Neural cell (in vitro differentiated cells): ENCODE data around the gene DGCR8. TPM values are rescaled to one million over a fixed set of nuclear protein-coding genes. Genes with fewer than 3 reads are reported as not detected.

Source experiments
- H2AFZ ChIP-seq: fragments of 200-600, 300-800 bp; sonication (generic), shearing (Covaris generic); 2 replicates; pipeline ENCODE4 v1.6.0; 2014; ENCODE audit warnings: low read depth, mild to moderate bottlenecking, antibody characterized with exemption, low read length, moderate library complexity
- H3F3A ChIP-seq: fragments of 200-600 bp; shearing (Covaris generic); 2 replicates; pipeline ENCODE4 v1.6.1; 2016; ENCODE audit warnings: mild to moderate bottlenecking, moderate library complexity, mixed read lengths, antibody characterized with exemption, low read length; ENCODE audit not compliant: insufficient read depth, poor library complexity, severe bottlenecking
- H3K27ac ChIP-seq: fragments of 200-600, 300-800 bp; sonication (generic), shearing (Covaris generic); 2 replicates; pipeline ENCODE4 v1.5.1; 2014; ENCODE audit warnings: mild to moderate bottlenecking, low read length, moderate library complexity
- H3K27me3 ChIP-seq: fragments of 300-800, 200-600 bp; sonication (generic), shearing (Covaris generic); 2 replicates; pipeline ENCODE4 v1.6.0; 2014; ENCODE audit warnings: mild to moderate bottlenecking, low read depth, low read length, moderate library complexity; ENCODE audit not compliant: insufficient read depth
- H3K36me3 ChIP-seq: fragments of 300-800, 200-600 bp; sonication (generic), shearing (Covaris generic); 2 replicates; pipeline ENCODE4 v1.5.1; 2014; ENCODE audit warnings: mild to moderate bottlenecking, antibody characterized with exemption, low read length, moderate library complexity; ENCODE audit not compliant: insufficient read depth
- H3K4me2 ChIP-seq: fragments of 300-800, 200-600 bp; sonication (generic), shearing (Covaris generic); 2 replicates; pipeline ENCODE4 v1.6.0; 2014; ENCODE audit warnings: mild to moderate bottlenecking, low read length
- H3K4me3 ChIP-seq: fragments of 300-800, 200-600 bp; sonication (generic), shearing (Covaris generic); 2 replicates; pipeline ENCODE4 v1.5.1; 2014; ENCODE audit warnings: mild to moderate bottlenecking, low read length, moderate library complexity
- H3K79me2 ChIP-seq: fragments of 200-600 bp; shearing (Covaris generic); replicated peaks from 2 replicates; pipeline ENCODE4 v1.6.0; 2014; ENCODE audit warnings: mild to moderate bottlenecking, low read length, moderate library complexity; ENCODE audit not compliant: insufficient read depth
- H3K9ac ChIP-seq: fragments of 300-800, 200-600 bp; sonication (generic), shearing (Covaris generic); 2 replicates; pipeline ENCODE4 v1.6.1; 2016; ENCODE audit warnings: mild to moderate bottlenecking, low read length, mixed read lengths
- H3K9me2 ChIP-seq: fragments of 200-600 bp; shearing (Covaris generic); 2 replicates; pipeline ENCODE4 v1.6.1; 2016; ENCODE audit warnings: mild to moderate bottlenecking, low read length, mixed read lengths; ENCODE audit not compliant: insufficient read depth
- H3K9me3 ChIP-seq: fragments of 200-600, 300-800 bp; sonication (generic), shearing (Covaris generic); 2 replicates; pipeline ENCODE4 v1.6.1; 2016; ENCODE audit warnings: mild to moderate bottlenecking, mixed run types, low read length, moderate library complexity, mixed read lengths
- H4K20me1 ChIP-seq: fragments of 200-600 bp; shearing (Covaris generic); 2 replicates; pipeline ENCODE4 v1.6.1; 2016; ENCODE audit warnings: mild to moderate bottlenecking, mixed run types; ENCODE audit not compliant: insufficient read depth
- EP300 ChIP-seq: fragments of 450-650 bp; conservative IDR thresholded peaks from 2 replicates; pipeline ENCODE4 v1.6.1; 2014; ENCODE audit warnings: antibody characterized with exemption, mild to moderate bottlenecking, moderate library complexity; ENCODE audit not compliant: poor library complexity, severe bottlenecking
- EZH2 ChIP-seq: fragments of 200-600, 300-800 bp; shearing (Covaris generic), sonication (generic); IDR thresholded peaks from 2 replicates; pipeline ENCODE4 v1.6.1; 2014; ENCODE audit warnings: antibody characterized with exemption, low read length, borderline replicate concordance, mild to moderate bottlenecking; ENCODE audit not compliant: insufficient read depth, poor library complexity, severe bottlenecking
- MXI1 ChIP-seq: fragments of 450-650 bp; conservative IDR thresholded peaks from 2 replicates; pipeline ENCODE4 v1.6.1; 2014; ENCODE audit warnings: antibody characterized with exemption, mild to moderate bottlenecking; ENCODE audit not compliant: poor library complexity, severe bottlenecking
- POLR2AphosphoS5 ChIP-seq: IDR thresholded peaks from 2 replicates; pipeline ENCODE4 v1.6.1; 2012
- RAD21 ChIP-seq: fragments of 450-650 bp; conservative IDR thresholded peaks from 2 replicates; pipeline ENCODE4 v1.6.1; 2014; ENCODE audit warnings: antibody characterized with exemption, mild to moderate bottlenecking, moderate library complexity
- REST ChIP-seq: IDR thresholded peaks from 2 replicates; pipeline ENCODE4 v1.6.1; 2012; ENCODE audit warnings: borderline replicate concordance
- SMC3 ChIP-seq: fragments of 450-650 bp; conservative IDR thresholded peaks from 2 replicates; pipeline ENCODE4 v1.6.1; 2014; ENCODE audit warnings: antibody characterized with exemption, mild to moderate bottlenecking, moderate library complexity; ENCODE audit not compliant: poor library complexity
- TAF1 ChIP-seq: IDR thresholded peaks from 2 replicates; pipeline ENCODE4 v1.6.1; 2012; ENCODE audit warnings: low read depth
- polyA plus RNA-seq: library from polyadenylated mRNA; depleted of rRNA; stranded (reverse); fragments of >200 nt; gene quantifications from 2 replicates; pipeline ENCODE4 v1.2.3, GENCODE V29; 2014
- TF ChIP-seq, protein P1 (sequence below): fragments of 450-650 bp; IDR thresholded peaks from 2 replicates; pipeline ENCODE4 v1.5.1; 2014; ENCODE audit warnings: antibody characterized with exemption, mild to moderate bottlenecking, moderate library complexity; ENCODE audit not compliant: poor library complexity, severe bottlenecking

Gene DGCR8
- polyA plus RNA-seq, 1 donor from 2014 or later = 48.9 TPM

- Histone ChIP-seq H3K9ac (no peak overlapping the region), H2AFZ (no peak overlapping the region), H3K9me3 (no peaks in the 10 kb centered on the region), H3K79me2 (peaks cover 23% of the 10 kb centered on the region), H3F3A (no peaks in the 10 kb centered on the region), H3K9me2 (no peaks in the 10 kb centered on the region), H3K36me3 (peaks cover 15% of the 10 kb centered on the region), H4K20me1 (peaks cover 4% of the 10 kb centered on the region), H3K4me3 (no peak overlapping the region), H3K27ac (no peak overlapping the region), H3K4me2 (no peak overlapping the region), H3K27me3 (no peaks in the 10 kb centered on the region)
- no peak for TF ChIP-seq REST
Observed at GRCh38 chr22:20099099-20099711, 19.2 kb downstream of the DGCR8 start.

GRCh38 chr22:20101638-20102037 lies 21.6 kb downstream of the DGCR8 start:
- no peak overlapping the region for H3K4me2 ChIP-seq
- peaks cover 22% of the 10 kb centered on the region for H3K79me2 ChIP-seq
- H2AFZ ChIP-seq = no peak overlapping the region
- peaks cover 17% of the 10 kb centered on the region for H3K36me3 ChIP-seq
- H3K9me2 ChIP-seq = no peaks in the 10 kb centered on the region
- H4K20me1 ChIP-seq = peaks cover 10% of the 10 kb centered on the region
- H3K9ac ChIP-seq = no peak overlapping the region
- TF ChIP-seq TAF1 (no peak), REST (no peak), POLR2AphosphoS5 (no peak), RAD21 (no peak), EP300 (no peak), EZH2 (no peak), SMC3 (no peak), MXI1 (no peak)
- TF ChIP-seq, protein P1, sequence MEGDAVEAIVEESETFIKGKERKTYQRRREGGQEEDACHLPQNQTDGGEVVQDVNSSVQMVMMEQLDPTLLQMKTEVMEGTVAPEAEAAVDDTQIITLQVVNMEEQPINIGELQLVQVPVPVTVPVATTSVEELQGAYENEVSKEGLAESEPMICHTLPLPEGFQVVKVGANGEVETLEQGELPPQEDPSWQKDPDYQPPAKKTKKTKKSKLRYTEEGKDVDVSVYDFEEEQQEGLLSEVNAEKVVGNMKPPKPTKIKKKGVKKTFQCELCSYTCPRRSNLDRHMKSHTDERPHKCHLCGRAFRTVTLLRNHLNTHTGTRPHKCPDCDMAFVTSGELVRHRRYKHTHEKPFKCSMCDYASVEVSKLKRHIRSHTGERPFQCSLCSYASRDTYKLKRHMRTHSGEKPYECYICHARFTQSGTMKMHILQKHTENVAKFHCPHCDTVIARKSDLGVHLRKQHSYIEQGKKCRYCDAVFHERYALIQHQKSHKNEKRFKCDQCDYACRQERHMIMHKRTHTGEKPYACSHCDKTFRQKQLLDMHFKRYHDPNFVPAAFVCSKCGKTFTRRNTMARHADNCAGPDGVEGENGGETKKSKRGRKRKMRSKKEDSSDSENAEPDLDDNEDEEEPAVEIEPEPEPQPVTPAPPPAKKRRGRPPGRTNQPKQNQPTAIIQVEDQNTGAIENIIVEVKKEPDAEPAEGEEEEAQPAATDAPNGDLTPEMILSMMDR = no peak
- no peaks in the 10 kb centered on the region for H3K27me3 ChIP-seq
- no peak overlapping the region for H3K4me3 ChIP-seq
- H3K9me3 ChIP-seq = no peaks in the 10 kb centered on the region
- H3K27ac ChIP-seq = no peak overlapping the region
- H3F3A ChIP-seq = no peaks in the 10 kb centered on the region
